GM21619 (cell line): ENCODE results near the gene TTC7B.

ENCODE experiments used
- ATAC-seq: cut with Tn5 transposase; IDR thresholded peaks from one replicate; pipeline ENCODE4 v1.9.1; 2021; ENCODE audit not compliant: unreplicated experiment

Gene TTC7B

GRCh38 chr14:90518069-90518940 lies 297.9 kb downstream of the TTC7B start:
- no peak for ATAC-seq

GRCh38 chr14:90517076-90517841 lies 299.0 kb downstream of the TTC7B start:
- ATAC-seq: no peak

- ATAC-seq: no peak
Measured at GRCh38 chr14:90514566-90514965, 301.7 kb downstream of the TTC7B start.

- no peak for ATAC-seq
Measured at GRCh38 chr14:90514015-90514398, 302.2 kb downstream of the TTC7B start.

GRCh38 chr14:90513161-90514014 lies 302.8 kb downstream of the TTC7B start:
- no peak for ATAC-seq

- ATAC-seq: no peak
Measured at GRCh38 chr14:90512329-90512991, 303.8 kb downstream of the TTC7B start.

- no peak for ATAC-seq
Measured at GRCh38 chr14:90511795-90512328, 304.4 kb downstream of the TTC7B start.

- ATAC-seq: no peak
Measured at GRCh38 chr14:90511252-90511651, 305.0 kb downstream of the TTC7B start.

- no peak for ATAC-seq
Measured at GRCh38 chr14:90510159-90510558, 306.1 kb downstream of the TTC7B start.

GRCh38 chr14:90509403-90509802 lies 306.8 kb downstream of the TTC7B start:
- no peak for ATAC-seq

- ATAC-seq: no peak
Measured at GRCh38 chr14:90508536-90509254, 307.5 kb downstream of the TTC7B start.

- ATAC-seq: no peak
Measured at GRCh38 chr14:90508036-90508435, 308.2 kb downstream of the TTC7B start.

- no peak for ATAC-seq
Measured at GRCh38 chr14:90507428-90507827, 308.8 kb downstream of the TTC7B start.

- no peak for ATAC-seq
Measured at GRCh38 chr14:90506748-90507147, 309.5 kb downstream of the TTC7B start.

- no peak for ATAC-seq
Measured at GRCh38 chr14:90505531-90505930, 310.7 kb downstream of the TTC7B start.

GRCh38 chr14:90504643-90505042 lies 311.6 kb downstream of the TTC7B start:
- ATAC-seq: no peak

- ATAC-seq: no peak
Measured at GRCh38 chr14:90503582-90503981, 312.6 kb downstream of the TTC7B start.

GRCh38 chr14:90502760-90503159 lies 313.5 kb downstream of the TTC7B start:
- no peak for ATAC-seq

GRCh38 chr14:90500665-90501370 lies 315.4 kb downstream of the TTC7B start:
- ATAC-seq: no peak
